K562 treated with DMSO at 1 percent for 48 hours (cell line): ENCODE data around the gene IL3. TPM values are rescaled to one million over a fixed set of nuclear protein-coding genes. Genes with fewer than 3 reads are reported as not detected.

Experiments
- total RNA-seq: library from RNA; unstranded; fragments of 300-600 nt; gene quantifications from 2 replicates; pipeline ENCODE4 v1.2.3, GENCODE V29; 2022; ENCODE audit warnings: low replicate concordance; ENCODE audit errors: extremely low read depth

The IL3 gene, protein sequence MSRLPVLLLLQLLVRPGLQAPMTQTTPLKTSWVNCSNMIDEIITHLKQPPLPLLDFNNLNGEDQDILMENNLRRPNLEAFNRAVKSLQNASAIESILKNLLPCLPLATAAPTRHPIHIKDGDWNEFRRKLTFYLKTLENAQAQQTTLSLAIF
- total RNA-seq, result not detected in 2 replicates

DNA sequence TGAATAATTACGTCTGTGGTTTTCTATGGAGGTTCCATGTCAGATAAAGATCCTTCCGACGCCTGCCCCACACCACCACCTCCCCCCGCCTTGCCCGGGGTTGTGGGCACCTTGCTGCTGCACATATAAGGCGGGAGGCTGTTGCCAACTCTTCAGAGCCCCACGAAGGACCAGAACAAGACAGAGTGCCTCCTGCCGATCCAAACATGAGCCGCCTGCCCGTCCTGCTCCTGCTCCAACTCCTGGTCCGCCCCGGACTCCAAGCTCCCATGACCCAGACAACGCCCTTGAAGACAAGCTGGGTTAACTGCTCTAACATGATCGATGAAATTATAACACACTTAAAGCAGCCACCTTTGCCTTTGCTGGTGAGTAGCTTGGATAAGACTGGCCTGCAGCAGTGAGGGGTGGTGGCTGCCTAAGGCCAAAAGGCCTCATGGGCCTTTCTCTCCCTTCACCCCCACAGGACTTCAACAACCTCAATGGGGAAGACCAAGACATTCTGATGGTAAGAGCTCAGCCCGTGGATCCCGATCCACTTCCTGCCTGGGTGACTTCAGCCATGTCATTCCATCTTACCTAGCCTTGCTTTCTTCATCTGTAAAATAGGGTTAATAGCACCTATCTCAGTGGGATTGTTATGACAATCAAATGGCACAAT lies at the start of gene IL3:
Gene IL3, plus strand, starts transcription at position 155 of the 661 bp plus-strand sequence. Its CDS starts 52 bp downstream, at position 207.

DNA sequence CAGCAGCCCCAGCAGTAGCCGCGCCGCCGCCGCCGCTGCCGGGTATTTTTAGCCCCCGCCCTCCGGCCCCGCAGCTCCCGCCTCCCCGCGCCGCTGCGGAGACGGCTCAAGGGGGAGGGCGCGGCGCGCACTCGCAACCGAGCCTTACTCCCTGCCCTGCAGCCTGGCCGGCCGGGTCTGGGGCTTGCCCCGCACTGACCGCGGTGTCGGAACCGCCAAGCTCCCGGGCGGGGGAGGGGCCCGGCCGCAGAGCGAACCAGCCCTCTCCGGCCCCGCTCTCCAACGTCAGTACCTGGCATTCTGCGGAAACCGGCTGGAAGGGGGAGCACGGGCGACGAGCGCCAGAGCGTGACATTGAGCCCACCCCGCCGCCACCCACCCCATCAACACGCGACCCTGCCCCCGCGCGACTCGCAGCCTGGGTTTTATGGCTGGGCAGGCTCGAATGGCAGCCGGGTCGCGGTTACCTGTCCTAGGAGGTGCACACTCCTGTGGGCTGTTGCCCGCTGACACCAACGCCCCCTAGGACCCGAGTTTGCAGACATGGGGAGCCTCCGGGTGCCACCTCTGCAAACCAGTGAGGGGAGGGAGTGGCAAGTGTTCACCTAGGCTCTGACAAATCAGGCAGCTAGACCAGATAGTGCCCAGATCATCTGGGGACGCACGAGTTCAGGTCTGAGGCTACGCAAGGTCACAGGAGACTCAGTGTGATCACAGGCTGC lies 48.7 kb upstream of the IL3 start, which contains the start of gene ACSL6:
Gene ACSL6, minus strand, starts transcription at position 37 of the 722 bp plus-strand sequence. CDS start 105 bp downstream, outside the sequence.

DNA sequence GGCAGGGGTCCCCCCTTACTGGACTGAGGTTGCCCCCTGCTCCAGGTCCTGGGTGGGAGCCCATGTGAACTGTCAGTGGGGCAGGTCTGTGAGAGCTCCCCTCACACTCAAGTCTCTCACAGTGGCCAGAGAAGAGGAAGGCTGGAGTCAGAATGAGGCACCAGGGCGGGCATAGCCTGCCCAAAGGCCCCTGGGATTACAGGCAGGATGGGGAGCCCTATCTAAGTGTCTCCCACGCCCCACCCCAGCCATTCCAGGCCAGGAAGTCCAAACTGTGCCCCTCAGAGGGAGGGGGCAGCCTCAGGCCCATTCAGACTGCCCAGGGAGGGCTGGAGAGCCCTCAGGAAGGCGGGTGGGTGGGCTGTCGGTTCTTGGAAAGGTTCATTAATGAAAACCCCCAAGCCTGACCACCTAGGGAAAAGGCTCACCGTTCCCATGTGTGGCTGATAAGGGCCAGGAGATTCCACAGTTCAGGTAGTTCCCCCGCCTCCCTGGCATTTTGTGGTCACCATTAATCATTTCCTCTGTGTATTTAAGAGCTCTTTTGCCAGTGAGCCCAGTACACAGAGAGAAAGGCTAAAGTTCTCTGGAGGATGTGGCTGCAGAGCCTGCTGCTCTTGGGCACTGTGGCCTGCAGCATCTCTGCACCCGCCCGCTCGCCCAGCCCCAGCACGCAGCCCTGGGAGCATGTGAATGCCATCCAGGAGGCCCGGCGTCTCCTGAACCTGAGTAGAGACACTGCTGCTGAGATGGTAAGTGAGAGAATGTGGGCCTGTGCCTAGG lies 13.0 kb downstream of the IL3 start, which contains the start of gene CSF2:
Gene CSF2, plus strand, starts transcription at position 559 of the 783 bp plus-strand sequence. Its CDS starts 35 bp downstream, at position 594.

Other genes starting within 250 kb of the IL3 start
- not detected in 2 replicates for gene MEIKIN, start 115.0 kb upstream of the IL3 start, total RNA-seq
- not detected in 2 replicates for gene ACSL6, start 49.0 kb upstream of the IL3 start, total RNA-seq
- not detected in 2 replicates for gene CSF2, start 13.1 kb downstream of the IL3 start, total RNA-seq
- gene P4HA2, start 167.2 kb downstream of the IL3 start, total RNA-seq, result not detected in 2 replicates
- gene PDLIM4, start 197.0 kb downstream of the IL3 start, total RNA-seq, result not detected in 2 replicates
- not detected in 2 replicates for gene SLC22A4, start 233.7 kb downstream of the IL3 start, total RNA-seq